ENCODE data around the gene ECM2.

The ECM2 gene

GRCh38 chr9:92527832-92528521, 7.8 kb downstream of the ECM2 start:
- no peak for DNase-seq (ENCODE audit: low read depth)

GRCh38 chr9:92527291-92527828, 8.4 kb downstream of the ECM2 start:
- DNase-seq (ENCODE audit: low read depth): no peak

- no peak for DNase-seq (ENCODE audit: low read depth)
Observed at GRCh38 chr9:92525306-92525705, 10.5 kb downstream of the ECM2 start.

- no peak for DNase-seq (ENCODE audit: low read depth)
Observed at GRCh38 chr9:92524881-92525280, 10.9 kb downstream of the ECM2 start.

- no peak for DNase-seq (ENCODE audit: low read depth)
Observed at GRCh38 chr9:92522983-92523970, 12.5 kb downstream of the ECM2 start.

- DNase-seq (ENCODE audit: low read depth): no peak
Observed at GRCh38 chr9:92520837-92521236, 15.0 kb downstream of the ECM2 start.

GRCh38 chr9:92518199-92518598, 17.6 kb downstream of the ECM2 start:
- no peak for DNase-seq (ENCODE audit: low read depth)

GRCh38 chr9:92517046-92517445, 18.7 kb downstream of the ECM2 start:
- DNase-seq (ENCODE audit: low read depth): no peak

GRCh38 chr9:92516521-92516920, 19.3 kb downstream of the ECM2 start:
- no peak for DNase-seq (ENCODE audit: low read depth)

- no peak for DNase-seq (ENCODE audit: low read depth)
Observed at GRCh38 chr9:92514635-92515034, 21.2 kb downstream of the ECM2 start.

GRCh38 chr9:92513349-92513748, 22.4 kb downstream of the ECM2 start:
- no peak for DNase-seq (ENCODE audit: low read depth)

GRCh38 chr9:92512622-92513021, 23.2 kb downstream of the ECM2 start:
- DNase-seq (ENCODE audit: low read depth): no peak

GRCh38 chr9:92510747-92511146, 25.0 kb downstream of the ECM2 start:
- no peak for DNase-seq (ENCODE audit: low read depth)

GRCh38 chr9:92509050-92509449, 26.7 kb downstream of the ECM2 start:
- no peak for DNase-seq (ENCODE audit: low read depth)

GRCh38 chr9:92508018-92508820, 27.6 kb downstream of the ECM2 start:
- DNase-seq (ENCODE audit: low read depth): no peak

- DNase-seq (ENCODE audit: low read depth): no peak
Observed at GRCh38 chr9:92507496-92507895, 28.3 kb downstream of the ECM2 start.

- no peak for DNase-seq (ENCODE audit: low read depth)
Observed at GRCh38 chr9:92507005-92507404, 28.8 kb downstream of the ECM2 start.

- no peak for DNase-seq (ENCODE audit: low read depth)
Observed at GRCh38 chr9:92506184-92506857, 29.5 kb downstream of the ECM2 start.

- DNase-seq (ENCODE audit: low read depth): no peak
Observed at GRCh38 chr9:92504881-92505280, 30.9 kb downstream of the ECM2 start.

- DNase-seq (ENCODE audit: low read depth): no peak
Observed at GRCh38 chr9:92503156-92503555, 32.6 kb downstream of the ECM2 start.

- DNase-seq (ENCODE audit: low read depth): no peak
Observed at GRCh38 chr9:92501671-92502393, 34.0 kb downstream of the ECM2 start.

Measured in stimulated activated CD8-positive, alpha-beta memory T cell treated with anti-CD3 and anti-CD28 coated beads, Interleukin-12 subunit alpha, Interleukin-12 subunit beta, amount 100 ng/mL, for 4 hours (primary cell).